ENCODE results near the gene NTM. TPM values are rescaled to one million over a fixed set of nuclear protein-coding genes. Genes with fewer than 3 reads are reported as not detected.

The NTM gene
- total and polyA plus RNA-seq, 10 donors: 0.13 to 1.6 (median 0.67) TPM

GRCh38 chr11:131666006-131666405 is 295.6 kb downstream of the NTM start:
- H3K27me3 ChIP-seq (replicated peaks in 1 of 7): no peaks in the 10 kb centered on the region
- no peak for TF ChIP-seq POLR2A (IDR thresholded peaks at IDR 0.05)
- TF ChIP-seq CTCF (IDR thresholded peaks at IDR 0.05 in 8 of 11, conservative IDR thresholded peaks at IDR 0.05 in 3 of 11): no peak
- no peak for TF ChIP-seq POLR2AphosphoS5 (IDR thresholded peaks at IDR 0.05)
- H3K27ac ChIP-seq: no peak overlapping the region
- no peaks in the 10 kb centered on the region for H3K36me3 ChIP-seq
- no peak for DNase-seq
- H3K9me3 ChIP-seq: no peaks in the 10 kb centered on the region
- H3K4me1 ChIP-seq: peaks cover 0 to 7% (median 0%) of the 10 kb centered on the region in 6 donors
- intact Hi-C loops (cut with DNase I; ENCODE audit: low total_unique reads): no loop called here
- 77 to 97% (median 84%) methylated on average over 1 of the region's 1 CpG for whole genome bisulfite sequencing, 5 donors
- no peak overlapping the region for H3K4me3 ChIP-seq

GRCh38 chr11:131666617-131667016 is 296.2 kb downstream of the NTM start:
- peak; percentile 22 for DNase-seq
- H3K4me1 ChIP-seq: peaks cover 0 to 7% (median 0%) of the 10 kb centered on the region in 6 donors
- H3K27me3 ChIP-seq (replicated peaks in 1 of 7): no peaks in the 10 kb centered on the region
- no peaks in the 10 kb centered on the region for H3K9me3 ChIP-seq
- no peak for TF ChIP-seq POLR2A (IDR thresholded peaks at IDR 0.05)
- H3K27ac ChIP-seq: no peak overlapping the region
- 77 to 87% (median 81%) methylated on average over 5 of the region's 5 CpGs for WGBS, 5 donors
- no peaks in the 10 kb centered on the region for H3K36me3 ChIP-seq
- intact Hi-C loops (cut with DNase I; ENCODE audit: low total_unique reads): no loop called here
- no peak overlapping the region for H3K4me3 ChIP-seq

GRCh38 chr11:131667566-131667965 is 297.2 kb downstream of the NTM start:
- TF ChIP-seq POLR2AphosphoS5 (IDR thresholded peaks at IDR 0.05) (no peak), POLR2A (IDR thresholded peaks at IDR 0.05) (no peak), CTCF (IDR thresholded peaks at IDR 0.05 in 8 of 11, conservative IDR thresholded peaks at IDR 0.05 in 3 of 11) (no peak)
- Histone ChIP-seq H3K9me3 (no peaks in the 10 kb centered on the region), H3K27ac (no peak overlapping the region), H3K4me1 (peaks cover 0 to 7% (median 0%) of the 10 kb centered on the region in 6 donors), H3K36me3 (no peaks in the 10 kb centered on the region), H3K27me3 (replicated peaks in 1 of 7) (no peaks in the 10 kb centered on the region), H3K4me3 (no peak overlapping the region)
- WGBS, 5 donors: 77 to 91% (median 81%) methylated on average over 4 of the region's 4 CpGs
- intact Hi-C loops (cut with DNase I; ENCODE audit: low total_unique reads): no loop called here
- peak; percentile 30 for DNase-seq

GRCh38 chr11:131668500-131669400 is 298.3 kb downstream of the NTM start:
- H3K4me3 ChIP-seq: no peak overlapping the region
- DNase-seq: no peak
- H3K9me3 ChIP-seq: no peaks in the 10 kb centered on the region
- H3K27ac ChIP-seq: no peak overlapping the region
- intact Hi-C loops (cut with DNase I; ENCODE audit: low total_unique reads): no loop called here
- H3K27me3 ChIP-seq (replicated peaks in 1 of 7): no peaks in the 10 kb centered on the region
- TF ChIP-seq POLR2AphosphoS5 (IDR thresholded peaks at IDR 0.05) (no peak), POLR2A (IDR thresholded peaks at IDR 0.05) (no peak), CTCF (IDR thresholded peaks at IDR 0.05 in 8 of 11, conservative IDR thresholded peaks at IDR 0.05 in 3 of 11) (peak in 7 of 11 experiments; percentile 19 to 70 (median 61))
- H3K4me1 ChIP-seq: peaks cover 0 to 7% (median 0%) of the 10 kb centered on the region in 6 donors
- WGBS, 5 donors: 18 to 22% (median 20%) methylated on average over 11 of the region's 11 CpGs
- H3K36me3 ChIP-seq: no peaks in the 10 kb centered on the region

Measured in spleen (tissue), 11 donors.